Mesodermal cell (in vitro differentiated cells): ENCODE data around the gene D2HGDH.
"Not testable (repeated sequence)": the region's sequence is repeated elsewhere in the genome, so short reads cannot be mapped to it uniquely, and the experiment has no call there.

Source experiments
- H3K27ac ChIP-seq: 2 replicates; pipeline ENCODE4 v1.7.0; 2013; ENCODE audit warnings: mild to moderate bottlenecking, low read depth, low read length, moderate library complexity; ENCODE audit not compliant: severe bottlenecking
- H3K36me3 ChIP-seq: 2 replicates; pipeline ENCODE4 v1.7.1; 2013; ENCODE audit warnings: mild to moderate bottlenecking, low read length, moderate library complexity; ENCODE audit not compliant: control insufficient read depth, insufficient read depth
- H3K4me1 ChIP-seq: one replicate; pipeline ENCODE4 v1.7.1; 2013; ENCODE audit warnings: mild to moderate bottlenecking, low read length; ENCODE audit not compliant: insufficient read depth, control insufficient read depth, poor library complexity, severe bottlenecking
- H3K4me3 ChIP-seq: 2 replicates; pipeline ENCODE4 v1.7.0; 2013; ENCODE audit warnings: low read length, control low read depth, mild to moderate bottlenecking; ENCODE audit not compliant: insufficient read depth, poor library complexity, severe bottlenecking; ENCODE audit errors: extremely low read depth
- H3K9me3 ChIP-seq: 2 replicates; pipeline ENCODE4 v1.7.1; 2013; ENCODE audit warnings: mild to moderate bottlenecking, low read length, moderate library complexity; ENCODE audit not compliant: control insufficient read depth
- WGBS, 2 experiments: methylation state at CpG; one replicate each; pipeline ENCODE4 v1.1.5; 2013; ENCODE audit warnings: missing lambda C conversion rate in 2 of 2; ENCODE audit not compliant: insufficient coverage in 2 of 2; 5-methylcytosine and 5-hydroxymethylcytosine counted together

Gene D2HGDH

GRCh38 chr2:241776336-241777169 lies 42.1 kb downstream of the D2HGDH start, which contains the start of gene GAL3ST2:
Gene GAL3ST2, plus strand, starts transcription at chr2:241776822. Its CDS starts 134 bp downstream, at chr2:241776956.
- Histone ChIP-seq H3K4me1 (no peaks in the 10 kb centered on the region), H3K36me3 (no peaks in the 10 kb centered on the region), H3K4me3 (no peak within 1 kb of the TSS), H3K27ac (no peak within 1 kb of the TSS), H3K9me3 (peaks cover 8% of the 10 kb centered on the region)
- 86 to 87% methylated on average over 17 to 26 of the region's 27 CpGs for WGBS, 2 experiments

GRCh38 chr2:241777170-241777685 lies 42.8 kb downstream of the D2HGDH start:
- H3K4me1 ChIP-seq, result no peaks in the 10 kb centered on the region
- H3K4me3 ChIP-seq, result no peak overlapping the region
- no peak overlapping the region for H3K27ac ChIP-seq
- WGBS, 2 experiments, result 92% methylated on average over 18 to 19 of the region's 22 CpGs
- peaks cover 8% of the 10 kb centered on the region for H3K9me3 ChIP-seq
- no peaks in the 10 kb centered on the region for H3K36me3 ChIP-seq

GRCh38 chr2:241777686-241778627 lies 43.5 kb downstream of the D2HGDH start:
- peaks cover 8% of the 10 kb centered on the region for H3K9me3 ChIP-seq
- no peak overlapping the region for H3K4me3 ChIP-seq
- H3K27ac ChIP-seq, result no peak overlapping the region
- H3K4me1 ChIP-seq, result no peaks in the 10 kb centered on the region
- whole genome bisulfite sequencing, 2 experiments, result 84 to 85% methylated on average over 19 to 21 of the region's 21 CpGs
- no peaks in the 10 kb centered on the region for H3K36me3 ChIP-seq

GRCh38 chr2:241780939-241781569 lies 46.6 kb downstream of the D2HGDH start:
- H3K27ac ChIP-seq, result no peak overlapping the region
- 78 to 87% methylated on average over 2 to 4 of the region's 5 CpGs for WGBS, 2 experiments
- no peaks in the 10 kb centered on the region for H3K4me1 ChIP-seq
- no peak overlapping the region for H3K4me3 ChIP-seq
- no peaks in the 10 kb centered on the region for H3K36me3 ChIP-seq
- peaks cover 12% of the 10 kb centered on the region for H3K9me3 ChIP-seq

- not testable (repeated sequence) for H3K27ac ChIP-seq, H3K4me3 ChIP-seq, H3K36me3 ChIP-seq, H3K4me1 ChIP-seq
- peaks cover 12% of the 10 kb centered on the region for H3K9me3 ChIP-seq
- no CpG with 5 or more reads among the region's 3 CpGs for WGBS, 2 experiments
Observed at GRCh38 chr2:241782053-241782452, 47.6 kb downstream of the D2HGDH start.

GRCh38 chr2:241788135-241788534 lies 53.7 kb downstream of the D2HGDH start:
- Histone ChIP-seq H3K4me1 (no peaks in the 10 kb centered on the region), H3K36me3 (no peaks in the 10 kb centered on the region), H3K9me3 (peaks cover 15% of the 10 kb centered on the region), H3K27ac (no peak overlapping the region), H3K4me3 (no peak overlapping the region)
- 93% methylated on average over 2 of the region's 4 CpGs; no CpG with 5 or more reads in 1 of the 2 experiments for WGBS, 2 experiments

- H3K36me3 ChIP-seq, result no peaks in the 10 kb centered on the region
- no peaks in the 10 kb centered on the region for H3K4me1 ChIP-seq
- H3K9me3 ChIP-seq, result peaks cover 15% of the 10 kb centered on the region
- H3K4me3 ChIP-seq, result no peak overlapping the region
- no peak overlapping the region for H3K27ac ChIP-seq
- WGBS, 2 experiments, result 71 to 73% methylated on average over 2 of the region's 3 CpGs
Observed at GRCh38 chr2:241788572-241788971, 54.1 kb downstream of the D2HGDH start.

GRCh38 chr2:241791385-241791784 lies 57.0 kb downstream of the D2HGDH start:
- not testable (repeated sequence) for H3K27ac ChIP-seq, H3K36me3 ChIP-seq, H3K4me1 ChIP-seq, H3K4me3 ChIP-seq
- peaks cover 11% of the 10 kb centered on the region for H3K9me3 ChIP-seq
- WGBS, 2 experiments, result 55 to 80% methylated on average over 2 to 3 of the region's 3 CpGs

GRCh38 chr2:241793385-241793784 lies 59.0 kb downstream of the D2HGDH start:
- Histone ChIP-seq H3K9me3 (peaks cover 11% of the 10 kb centered on the region), H3K4me1 (no peaks in the 10 kb centered on the region), H3K27ac (no peak overlapping the region), H3K36me3 (no peaks in the 10 kb centered on the region), H3K4me3 (no peak overlapping the region)
- WGBS, 2 experiments, result 93 to 99% methylated on average over 5 of the region's 5 CpGs

- no peaks in the 10 kb centered on the region for H3K4me1 ChIP-seq
- peaks cover 8% of the 10 kb centered on the region for H3K9me3 ChIP-seq
- whole genome bisulfite sequencing, 2 experiments, result 90 to 93% methylated on average over 8 to 9 of the region's 10 CpGs
- no peak overlapping the region for H3K27ac ChIP-seq
- H3K4me3 ChIP-seq, result no peak overlapping the region
- H3K36me3 ChIP-seq, result no peaks in the 10 kb centered on the region
Observed at GRCh38 chr2:241794250-241794823, 59.9 kb downstream of the D2HGDH start.
